H1 (cell line): Measurements from ENCODE around the gene INSYN1. TPM values are rescaled to one million over a fixed set of nuclear protein-coding genes. Genes with fewer than 3 reads are reported as not detected.

Experiments used
- CTCF ChIA-PET: fragments of 300-600 bp; sonication (Branson Sonifier 250); formaldehyde crosslinking; loops from one replicate; lab custom pipeline; 2021; ENCODE audit not compliant: partially characterized antibody; lab: Charles Lee
- POLR2A ChIA-PET: fragments of 300-600 bp; sonication (Branson Sonifier 250); formaldehyde crosslinking; loops from one replicate; lab custom pipeline; 2021; ENCODE audit warnings: inconsistent platforms; ENCODE audit not compliant: partially characterized antibody; lab: Charles Lee
- DNase-seq, 2 experiments: peaks; one replicate each; pipeline versions ENCODE4 v3.0.0 to v3.0.0-alpha.2; 2010 to 2022; ENCODE audit warnings: low spot score in 2 of 2, low read depth in 1 of 2, mixed read lengths in 1 of 2
- FAIRE-seq: peaks from 2 replicates; lab custom pipeline; 2011; peaks lifted over from hg19 to GRCh38; lab: Jason Lieb, UNC
- H2AFZ ChIP-seq: 2 replicates; pipeline ENCODE4 v1.8.1; 2012; ENCODE audit warnings: low read length, inconsistent platforms
- H2AK5ac ChIP-seq: 2 replicates; pipeline ENCODE4 v1.6.1; 2013; ENCODE audit warnings: low read depth, low read length
- H2BK120ac ChIP-seq: replicated peaks from 2 replicates; pipeline ENCODE3; 2013; ENCODE audit warnings: low read depth, low read length, inconsistent platforms
- H2BK12ac ChIP-seq: 2 replicates; pipeline ENCODE4 v1.6.1; 2013; ENCODE audit warnings: low read depth, low read length
- H2BK15ac ChIP-seq: 2 replicates; pipeline ENCODE4 v1.6.1; 2013; ENCODE audit warnings: low read length
- H2BK20ac ChIP-seq: 2 replicates; pipeline ENCODE4 v1.6.1; 2013; ENCODE audit warnings: low read length
- H2BK5ac ChIP-seq: 2 replicates; pipeline ENCODE4 v1.6.1; 2013; ENCODE audit warnings: low read depth, low read length
- H3K14ac ChIP-seq: 2 replicates; pipeline ENCODE4 v1.6.1; 2013; ENCODE audit warnings: inconsistent platforms; ENCODE audit not compliant: insufficient read length
- H3K18ac ChIP-seq: 2 replicates; pipeline ENCODE4 v1.6.1; 2013; ENCODE audit warnings: low read length; ENCODE audit errors: extremely low read depth
- H3K23ac ChIP-seq: 2 replicates; pipeline ENCODE4 v1.6.1; 2013; ENCODE audit warnings: inconsistent platforms; ENCODE audit not compliant: insufficient read length
- H3K23me2 ChIP-seq: 2 replicates; pipeline ENCODE4 v1.6.1; 2013; ENCODE audit warnings: low read depth, low read length
- H3K27ac ChIP-seq: 2 replicates; pipeline ENCODE4 v1.6.1; 2011; ENCODE audit warnings: low read depth, low read length, inconsistent platforms
- H3K27me3 ChIP-seq, 4 experiments: replicated peaks in 1 of 4; 1 replicate in 1 of 4; 2 replicates in 3 of 4; pipeline versions ENCODE4 v1.6.1 to v1.8.1; 2011 to 2013; ENCODE audit warnings: low read length in 3 of 4, mild to moderate bottlenecking in 3 of 4, inconsistent platforms in 2 of 4, mixed read lengths in 2 of 4, moderate library complexity in 1 of 4; ENCODE audit not compliant: control insufficient read depth in 3 of 4, insufficient read depth in 3 of 4; ENCODE audit errors: extremely low read depth in 1 of 4
- H3K36me3 ChIP-seq, 4 experiments: 2 replicates each; pipeline versions ENCODE4 v1.6.1 to v1.8.1; 2011 to 2013; ENCODE audit warnings: mild to moderate bottlenecking in 4 of 4, low read length in 3 of 4, moderate library complexity in 2 of 4, control low read depth in 1 of 4, inconsistent platforms in 1 of 4; ENCODE audit not compliant: insufficient read depth in 4 of 4, control insufficient read depth in 2 of 4
- H3K4ac ChIP-seq: replicated peaks from 2 replicates; pipeline ENCODE3; 2013; ENCODE audit warnings: low read length, low read depth, mixed read lengths, inconsistent platforms; ENCODE audit not compliant: insufficient read length
- H3K4me1 ChIP-seq, 4 experiments: replicated peaks in 1 of 4; 1 replicate in 1 of 4; 2 replicates in 3 of 4; pipeline versions ENCODE4 v1.6.1 to v1.8.1; 2011 to 2013; ENCODE audit warnings: low read length in 3 of 4, inconsistent platforms in 2 of 4, mixed read lengths in 1 of 4; ENCODE audit not compliant: insufficient read depth in 4 of 4, control insufficient read depth in 3 of 4
- H3K4me2 ChIP-seq, 2 experiments: 2 replicates each; pipeline versions ENCODE4 v1.6.1 to v1.8.1; 2011 to 2013; ENCODE audit warnings: low read depth in 2 of 2, low read length in 2 of 2, control low read depth in 1 of 2, inconsistent platforms in 1 of 2, mild to moderate bottlenecking in 1 of 2; ENCODE audit not compliant: insufficient read depth in 1 of 2
- H3K4me3 ChIP-seq, 4 experiments: fragments of 200-600, 300-600 bp in 1 of 4; sonication (generic), shearing (Covaris generic), sonication (Bioruptor Twin) in 1 of 4; 2 replicates each; pipeline versions ENCODE4 v1.5.1 to v1.8.1; 2011 to 2016; ENCODE audit warnings: low read length in 4 of 4, low read depth in 3 of 4, control low read depth in 2 of 4, inconsistent platforms in 2 of 4, mild to moderate bottlenecking in 2 of 4, mixed read lengths in 1 of 4, moderate library complexity in 1 of 4; ENCODE audit not compliant: insufficient read depth in 2 of 4; ENCODE audit errors: extremely low read depth in 1 of 4
- H3K56ac ChIP-seq: replicated peaks from 2 replicates; pipeline ENCODE3; 2013; ENCODE audit warnings: low read depth, mild to moderate bottlenecking, mixed read lengths, low read length, inconsistent platforms; ENCODE audit not compliant: insufficient read length
- H3K79me1 ChIP-seq: 2 replicates; pipeline ENCODE4 v1.6.1; 2013; ENCODE audit warnings: low read depth, low read length, control low read depth
- H3K79me2 ChIP-seq, 2 experiments: 2 replicates each; pipeline versions ENCODE4 v1.6.1 to v1.8.1; 2012 to 2013; ENCODE audit warnings: low read length in 2 of 2, mild to moderate bottlenecking in 2 of 2, inconsistent platforms in 1 of 2; ENCODE audit not compliant: insufficient read depth in 2 of 2, control insufficient read depth in 1 of 2
- H3K9ac ChIP-seq, 4 experiments: replicated peaks in 1 of 4; 1 replicate in 1 of 4; 2 replicates in 3 of 4; pipeline versions ENCODE4 v1.6.1 to v1.8.1; 2011 to 2013; ENCODE audit warnings: low read depth in 3 of 4, low read length in 3 of 4, control low read depth in 2 of 4, mild to moderate bottlenecking in 2 of 4, moderate library complexity in 2 of 4, inconsistent platforms in 1 of 4; ENCODE audit errors: extremely low read depth in 1 of 4
- H3K9me3 ChIP-seq, 2 experiments: 2 replicates each; pipeline versions ENCODE4 v1.6.1 to v1.8.1; 2012 to 2013; ENCODE audit warnings: mild to moderate bottlenecking in 2 of 2, moderate library complexity in 2 of 2, control low read depth in 1 of 2, inconsistent platforms in 1 of 2, low read depth in 1 of 2, low read length in 1 of 2, mixed read lengths in 1 of 2; ENCODE audit not compliant: insufficient read depth in 2 of 2
- H4K20me1 ChIP-seq, 2 experiments: replicated peaks in 1 of 2; 2 replicates each; pipeline versions ENCODE3 to v1.8.1; 2011 to 2013; ENCODE audit warnings: inconsistent platforms in 2 of 2, low read length in 2 of 2, mild to moderate bottlenecking in 1 of 2; ENCODE audit not compliant: insufficient read depth in 2 of 2, control insufficient read depth in 1 of 2
- H4K5ac ChIP-seq: 2 replicates; pipeline ENCODE4 v1.6.1; 2013; ENCODE audit warnings: low read length, low read depth, mixed read lengths, inconsistent platforms; ENCODE audit not compliant: insufficient read length
- H4K8ac ChIP-seq: 2 replicates; pipeline ENCODE4 v1.8.0; 2013; ENCODE audit warnings: mild to moderate bottlenecking, moderate library complexity, low read length, inconsistent platforms; ENCODE audit not compliant: insufficient read depth; ENCODE audit errors: extremely low read depth
- H4K91ac ChIP-seq: replicated peaks from 2 replicates; pipeline ENCODE3; 2013; ENCODE audit warnings: low read length, mixed read lengths, inconsistent platforms; ENCODE audit not compliant: insufficient read length
- BCL11A ChIP-seq, 2 experiments: IDR thresholded peaks; one replicate each; pipeline ENCODE4 v1.6.1; 2011; ENCODE audit warnings: low read depth in 2 of 2, low read length in 2 of 2, mild to moderate bottlenecking in 2 of 2
- CTBP2 ChIP-seq: IDR thresholded peaks from 2 replicates; pipeline ENCODE4 v1.7.0; 2011; ENCODE audit warnings: borderline replicate concordance, mild to moderate bottlenecking, moderate library complexity, mixed read lengths, low read length; ENCODE audit not compliant: insufficient read depth, insufficient read length
- FOSL1 ChIP-seq: IDR thresholded peaks from 2 replicates; pipeline ENCODE4 v1.6.1; 2011; ENCODE audit warnings: mild to moderate bottlenecking, low read depth, low read length, moderate library complexity; ENCODE audit not compliant: insufficient read depth
- GABPA ChIP-seq: IDR thresholded peaks from 2 replicates; pipeline ENCODE4 v1.6.1; 2011; ENCODE audit warnings: mild to moderate bottlenecking, low read length, moderate library complexity, borderline replicate concordance; ENCODE audit not compliant: insufficient read depth
- HDAC2 ChIP-seq, 2 experiments: fragments of 300-600 bp in 1 of 2; sonication (generic) in 1 of 2; IDR thresholded peaks; 2 replicates each; pipeline ENCODE4 v1.6.1; 2011 to 2012; ENCODE audit warnings: low read depth in 2 of 2, low read length in 2 of 2, mild to moderate bottlenecking in 2 of 2, moderate library complexity in 2 of 2, borderline replicate concordance in 1 of 2, inconsistent platforms in 1 of 2
- HDAC6 ChIP-seq: IDR thresholded peaks from one replicate; pipeline ENCODE4 v1.7.1; 2012; ENCODE audit warnings: low read depth, mild to moderate bottlenecking, inconsistent platforms, low read length, moderate library complexity
- JUN ChIP-seq: IDR thresholded peaks from 2 replicates; pipeline ENCODE4 v1.6.1; 2011; ENCODE audit warnings: low read depth, mild to moderate bottlenecking, improper control_type of control experiment, low read length
- RAD21 ChIP-seq, 2 experiments: IDR thresholded peaks in 1 of 2; conservative IDR thresholded peaks in 1 of 2; 2 replicates each; pipeline ENCODE4 v1.6.1; 2011; ENCODE audit warnings: low read depth in 2 of 2, low read length in 2 of 2, improper control_type of control experiment in 1 of 2, inconsistent platforms in 1 of 2, mild to moderate bottlenecking in 1 of 2, moderate library complexity in 1 of 2
- RXRA ChIP-seq: IDR thresholded peaks from 2 replicates; pipeline ENCODE4 v1.6.1; 2011; ENCODE audit warnings: low read depth, mild to moderate bottlenecking, low read length, moderate library complexity; ENCODE audit not compliant: insufficient read depth
- SRF ChIP-seq: IDR thresholded peaks from 2 replicates; pipeline ENCODE4 v1.6.1; 2011; ENCODE audit warnings: mild to moderate bottlenecking, low read depth, low read length, moderate library complexity
- TBP ChIP-seq: IDR thresholded peaks from 2 replicates; pipeline ENCODE4 v1.6.1; 2011; ENCODE audit warnings: low read depth, low read length, improper control_type of control experiment
- YY1 ChIP-seq: IDR thresholded peaks from 2 replicates; pipeline ENCODE4 v1.6.1; 2011; ENCODE audit warnings: low read depth, mild to moderate bottlenecking, low read length
- ZNF274 ChIP-seq: IDR thresholded peaks from 2 replicates; pipeline ENCODE4 v1.7.0; 2012; ENCODE audit warnings: low read length, borderline replicate concordance; ENCODE audit errors: extremely low read depth
- WGBS, 2 experiments: shearing (Covaris generic) in 1 of 2; methylation state at CpG; one replicate each; pipeline versions ENCODE4 v1.1.6 to v1.1.7; 2013 to 2015; ENCODE audit warnings: low lambda C conversion rate in 2 of 2, mixed read lengths in 2 of 2, inconsistent platforms in 1 of 2, low coverage in 1 of 2, missing lambda C conversion rate in 1 of 2; ENCODE audit not compliant: insufficient replicate concordance in 2 of 2, insufficient coverage in 1 of 2, insufficient read length in 1 of 2; ENCODE audit errors: extremely low coverage in 1 of 2, missing lambda C conversion rate in 1 of 2; 5-methylcytosine and 5-hydroxymethylcytosine counted together
- polyA plus RNA-seq, 7 experiments: library from polyadenylated mRNA; depleted of rRNA in 3 of 7; stranded (reverse) in 5 of 7; unstranded in 2 of 7; fragments of >200 nt in 5 of 7; fragments of 200-250 nt in 2 of 7; gene quantifications; 1 replicate in 5 of 7; 2 replicates in 1 of 7; 4 replicates in 1 of 7; pipeline versions ENCODE4 v1.2.1 to v1.2.3, GENCODE V29; 2011 to 2013; ENCODE audit warnings: missing spikeins in 2 of 7, mixed read lengths in 2 of 7
- total RNA-seq: library from RNA; stranded (reverse); fragmentation: NEBNext Ultra II Directional; extraction: Animal tissue kit (Norgen Biotek cat#: 25700); gene quantifications from 2 replicates; pipeline ENCODE4 v1.2.1, GENCODE V29; 2021

INSYN1 gene
- total and polyA plus RNA-seq, 2 of the 8 experiments (the other 6 are each of a cell fraction or from before 2014, with no cell fraction given), result 7.2 to 10.2 TPM

DNA sequence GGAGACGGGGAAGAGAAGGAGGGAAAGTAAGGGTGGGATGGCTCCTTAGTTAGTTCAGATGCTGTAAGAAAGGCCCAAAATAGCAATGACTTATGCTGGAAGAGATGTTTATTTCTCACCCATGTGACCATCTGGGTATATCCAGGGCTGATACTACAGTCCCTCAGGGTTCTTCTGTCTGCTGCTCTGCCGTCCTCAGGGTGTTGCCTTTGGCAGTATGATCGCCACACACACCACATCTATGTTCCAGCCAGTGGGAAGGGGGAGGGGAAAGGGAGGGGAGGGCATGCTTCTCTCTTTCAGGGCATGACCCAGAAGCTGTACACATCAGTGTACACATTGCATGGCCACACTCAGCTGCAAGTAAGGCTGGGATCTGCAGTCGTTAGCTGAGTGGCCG, 58.7 kb downstream of the INSYN1 start:
- H2AFZ ChIP-seq, result no peak overlapping the region
- peaks cover 0 to 30% (median 12%) of the 10 kb centered on the region in 4 experiments; a peak in 6 of 7 replicates for H3K4me1 ChIP-seq
- peaks cover 18% of the 10 kb centered on the region for H3K79me1 ChIP-seq
- H3K14ac ChIP-seq, result no peak overlapping the region
- peak overlapping the region; percentile 89; the same call in 1 of the 2 replicates for H2AK5ac ChIP-seq
- no peak overlapping the region for H3K4ac ChIP-seq
- H2BK20ac ChIP-seq, result no peak overlapping the region
- H3K9me3 ChIP-seq, result no peaks in the 10 kb centered on the region
- H2BK12ac ChIP-seq, result 0 out of 2 replicates have a peak overlapping the region, but pooled peaks have one; percentile 19
- H3K4me3 ChIP-seq, result no peak overlapping the region
- no peak overlapping the region for H3K18ac ChIP-seq
- H3K4me2 ChIP-seq, result no peak overlapping the region
- no peak overlapping the region for H2BK120ac ChIP-seq
- H3K27ac ChIP-seq, result no peak overlapping the region
- H3K9ac ChIP-seq, result no peak overlapping the region
- DNase-seq (no peak), FAIRE-seq (no peak)
- H3K36me3 ChIP-seq, result no peaks in the 10 kb centered on the region
- no peak overlapping the region for H3K56ac ChIP-seq
- peak overlapping the region; percentile 46; the same call in 1 of the 2 replicates for H2BK15ac ChIP-seq
- ChIA-PET POLR2A (interaction anchor here (1.5 to 8.6 kb wide), 2 partner anchors 10 to 62 kb away, joined by 3 to 93 read pairs; partner anchors contain the start of gene CD276), CTCF (interaction anchor here (0.7 to 18.5 kb wide), 5 partner anchors 12 to 341 kb away, joined by 3 to 496 read pairs (median 187); partner anchors contain the start of genes CD276 and NPTN)
- WGBS, 2 experiments, result 97% methylated on average over 5 of the region's 5 CpGs; no CpG with 5 or more reads in 1 of the 2 experiments
- no peak overlapping the region for H4K5ac ChIP-seq
- H3K79me2 ChIP-seq, result peaks cover 8 to 86% of the 10 kb centered on the region in 2 experiments
- H4K91ac ChIP-seq, result no peak overlapping the region
- no peaks in the 10 kb centered on the region for H3K27me3 ChIP-seq
- H4K8ac ChIP-seq, result no peak overlapping the region
- H3K23me2 ChIP-seq, result no peaks in the 10 kb centered on the region
- H2BK5ac ChIP-seq, result no peak overlapping the region
- H3K23ac ChIP-seq, result no peak overlapping the region
- peaks cover 26 to 28% of the 10 kb centered on the region in 2 experiments for H4K20me1 ChIP-seq
- TF ChIP-seq TBP, result no peak
- no peak for TF ChIP-seq GABPA
- no peak for TF ChIP-seq YY1
- TF ChIP-seq CTBP2, result no peak
- TF ChIP-seq BCL11A (IDR thresholded peaks at IDR 0.05; ENCODE audit: low read depth in 2 of 2, low read length in 2 of 2), result no peak
- TF ChIP-seq SRF, result no peak
- TF ChIP-seq RAD21 (IDR thresholded peaks at IDR 0.05 in 1 of 2, conservative IDR thresholded peaks at IDR 0.05 in 1 of 2; ENCODE audit: low read depth in 2 of 2, low read length in 2 of 2), result no peak
- no peak for TF ChIP-seq JUN
- no peak for TF ChIP-seq HDAC2 (IDR thresholded peaks at IDR 0.05; ENCODE audit: borderline replicate concordance in 1 of 2, low read depth in 2 of 2, low read length in 2 of 2)
- TF ChIP-seq RXRA, result no peak
- no peak for TF ChIP-seq FOSL1
- TF ChIP-seq ZNF274, result no peak
- no peak for TF ChIP-seq HDAC6
